ENCODE results near the gene TCERG1L. TPM values are rescaled to one million over a fixed set of nuclear protein-coding genes. Genes with fewer than 3 reads are reported as not detected.

Gene TCERG1L
- total RNA-seq, 4 donors from 2014 or later = 0.24 TPM; not detected in 3

GRCh38 chr10:131044379-131045111 lies 267.0 kb downstream of the TCERG1L start:
- DNase-seq (ENCODE audit: low spot score) = no peak

GRCh38 chr10:131043039-131043691 lies 268.4 kb downstream of the TCERG1L start:
- ATAC-seq (ENCODE audit: low FRiP score) = no peak
- no peak for DNase-seq (ENCODE audit: low spot score)
- TF ChIP-seq CTCF (IDR thresholded peaks at IDR 0.05) = no peak

More at GRCh38 chr10:131044379-131045111, 267.0 kb downstream of the TCERG1L start:
- ATAC-seq (ENCODE audit: low FRiP score) = no peak
- TF ChIP-seq CTCF (IDR thresholded peaks at IDR 0.05) = no peak
